ENCODE data around the gene SGCA.

DNA sequence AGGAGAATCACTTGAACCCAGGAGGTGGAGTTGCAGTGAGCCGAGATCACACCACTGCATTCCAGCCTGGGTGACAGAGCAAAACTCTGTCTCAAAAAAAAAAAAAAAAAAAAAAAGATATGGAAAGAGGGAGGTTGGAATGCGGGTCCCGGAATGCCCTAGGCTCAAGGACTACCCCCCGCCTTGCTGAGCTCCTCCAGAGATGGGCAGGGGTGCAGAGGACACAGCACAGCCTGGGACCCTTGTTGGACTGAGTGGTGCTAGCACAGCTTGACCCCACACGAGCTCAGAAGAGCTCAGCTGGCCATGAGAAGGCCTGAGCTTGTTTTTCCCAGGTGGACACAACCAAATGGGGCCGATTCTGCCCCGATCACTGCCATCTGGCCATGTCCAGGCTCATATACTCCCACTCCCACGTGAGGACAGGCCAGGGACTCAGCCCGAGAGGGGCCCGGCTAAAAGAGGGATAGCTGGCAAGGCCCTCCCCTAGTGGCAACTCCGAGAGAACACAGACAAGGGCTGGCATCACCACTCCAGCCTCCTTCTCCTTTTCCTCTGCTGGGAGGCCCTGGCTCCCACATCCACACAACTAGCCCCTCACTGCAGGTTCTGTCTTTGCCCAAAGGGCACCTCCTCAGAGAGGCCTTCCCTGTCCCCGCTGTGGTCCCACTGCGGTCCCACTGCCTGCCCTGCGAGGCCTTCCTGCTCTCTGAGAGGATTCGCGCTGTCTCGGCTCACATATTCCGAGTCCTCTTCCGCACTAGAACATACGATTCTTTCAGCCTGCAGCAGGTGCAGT lies 11.0 kb downstream of the SGCA start:
- TF ChIP-seq BHLHE40 (IDR thresholded peaks at IDR 0.05; ENCODE audit: borderline replicate concordance in 1 of 2, low read depth in 2 of 2, low read length in 1 of 2) (no peak), SP1 (IDR thresholded peaks at IDR 0.05; ENCODE audit: low read depth, low read length) (no peak), RFX5 (IDR thresholded peaks at IDR 0.05; ENCODE audit: low read depth, low read length) (no peak), MXI1 (IDR thresholded peaks at IDR 0.05; ENCODE audit: low read depth, low read length) (no peak), BCL11A (IDR thresholded peaks at IDR 0.05; ENCODE audit: low read depth, low read length) (no peak), FOXK2 (IDR thresholded peaks at IDR 0.05) (no peak), YBX1 (IDR thresholded peaks at IDR 0.05) (no peak), NFIC (IDR thresholded peaks at IDR 0.05; ENCODE audit: low read depth, low read length) (no peak), GABPA (IDR thresholded peaks at IDR 0.05; ENCODE audit: low read depth) (no peak), CBX3 (IDR thresholded peaks at IDR 0.05; ENCODE audit: borderline replicate concordance, low read depth) (no peak), POLR2A (IDR thresholded peaks at IDR 0.05; ENCODE audit: low read depth, low read length) (no peak), SREBF1 (IDR thresholded peaks at IDR 0.05; ENCODE audit: low read length) (no peak), TBL1XR1 (IDR thresholded peaks at IDR 0.05; ENCODE audit: low read depth, low read length) (no peak)
- TF ChIP-seq, protein P1, sequence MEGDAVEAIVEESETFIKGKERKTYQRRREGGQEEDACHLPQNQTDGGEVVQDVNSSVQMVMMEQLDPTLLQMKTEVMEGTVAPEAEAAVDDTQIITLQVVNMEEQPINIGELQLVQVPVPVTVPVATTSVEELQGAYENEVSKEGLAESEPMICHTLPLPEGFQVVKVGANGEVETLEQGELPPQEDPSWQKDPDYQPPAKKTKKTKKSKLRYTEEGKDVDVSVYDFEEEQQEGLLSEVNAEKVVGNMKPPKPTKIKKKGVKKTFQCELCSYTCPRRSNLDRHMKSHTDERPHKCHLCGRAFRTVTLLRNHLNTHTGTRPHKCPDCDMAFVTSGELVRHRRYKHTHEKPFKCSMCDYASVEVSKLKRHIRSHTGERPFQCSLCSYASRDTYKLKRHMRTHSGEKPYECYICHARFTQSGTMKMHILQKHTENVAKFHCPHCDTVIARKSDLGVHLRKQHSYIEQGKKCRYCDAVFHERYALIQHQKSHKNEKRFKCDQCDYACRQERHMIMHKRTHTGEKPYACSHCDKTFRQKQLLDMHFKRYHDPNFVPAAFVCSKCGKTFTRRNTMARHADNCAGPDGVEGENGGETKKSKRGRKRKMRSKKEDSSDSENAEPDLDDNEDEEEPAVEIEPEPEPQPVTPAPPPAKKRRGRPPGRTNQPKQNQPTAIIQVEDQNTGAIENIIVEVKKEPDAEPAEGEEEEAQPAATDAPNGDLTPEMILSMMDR (IDR thresholded peaks at IDR 0.05 in 2 of 3, conservative IDR thresholded peaks at IDR 0.05 in 1 of 3; ENCODE audit: control insufficient read depth in 2 of 3, extremely low read depth in 1 of 3, insufficient read depth in 1 of 3, low read depth in 3 of 3, low read length in 3 of 3), result no peak

Measured in GM12878 (cell line).